Measurements from ENCODE around the gene TBC1D9B.

The TBC1D9B gene

DNA sequence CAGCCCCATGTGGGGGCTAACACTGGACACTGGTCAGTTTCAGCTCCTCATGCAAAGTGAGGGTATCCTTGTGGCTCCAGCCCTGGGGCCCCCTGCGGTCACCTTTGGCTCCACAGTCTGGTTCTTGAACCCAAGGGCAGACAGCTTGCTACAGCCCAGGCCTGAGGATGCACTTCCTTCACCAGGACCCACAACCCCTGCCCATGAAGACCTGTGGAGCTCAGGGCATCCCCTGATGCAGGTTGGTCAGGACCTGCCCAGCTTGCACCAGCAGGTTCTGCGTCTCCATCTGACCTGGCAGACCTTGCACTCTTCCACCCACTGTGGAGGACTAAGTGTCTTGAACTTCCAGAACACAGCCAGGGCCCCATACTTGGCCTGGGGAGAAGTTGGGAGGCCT is 45.4 kb downstream of the TBC1D9B start:
- POLR2A ChIA-PET, result no interaction called here
- no peak for TF ChIP-seq FOXM1 (IDR thresholded peaks at IDR 0.05; ENCODE audit: borderline replicate concordance)
- no peak for DNase-seq (ENCODE audit: extremely low spot score)
- CTCF ChIA-PET, result interaction anchor here (0.6 kb wide), 1 partner anchor 19 kb away, joined by 3 read pairs; no protein-coding TSS in a partner anchor

DNA sequence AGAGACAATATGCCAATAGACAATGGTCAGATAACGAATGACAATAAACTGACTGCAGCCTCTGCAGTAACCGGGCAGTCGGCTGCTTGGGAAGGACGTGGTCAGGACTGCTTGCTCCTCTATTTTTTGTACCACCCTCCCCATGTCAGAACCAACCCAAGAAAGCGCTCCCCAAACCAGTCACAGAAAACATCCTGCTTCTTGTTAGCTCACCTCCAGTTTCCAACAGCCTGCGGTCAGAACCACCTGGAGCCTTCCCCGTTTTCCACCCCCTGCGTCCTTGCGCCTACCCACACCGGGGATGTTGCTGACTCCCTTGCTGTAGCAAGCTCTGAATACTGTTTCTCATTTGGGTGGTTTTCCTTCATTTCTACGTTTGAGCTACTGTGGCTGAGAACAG is 47.4 kb downstream of the TBC1D9B start:
- DNase-seq (ENCODE audit: extremely low spot score), result no peak
- ChIA-PET CTCF (no interaction called here), POLR2A (no interaction called here)
- TF ChIP-seq BHLHE40 (IDR thresholded peaks at IDR 0.05; ENCODE audit: borderline replicate concordance), result no peak
- TF ChIP-seq FOXK2 (IDR thresholded peaks at IDR 0.05), result no peak
- TF ChIP-seq NFRKB (IDR thresholded peaks at IDR 0.05), result no peak
- no peak for TF ChIP-seq FOXM1 (IDR thresholded peaks at IDR 0.05; ENCODE audit: borderline replicate concordance)
- no peak for TF ChIP-seq HDGF (IDR thresholded peaks at IDR 0.05; ENCODE audit: borderline replicate concordance)
- no peak for TF ChIP-seq CTBP1 (IDR thresholded peaks at IDR 0.05; ENCODE audit: borderline replicate concordance)
- no peak for TF ChIP-seq TARDBP (IDR thresholded peaks at IDR 0.05)
- no peak for TF ChIP-seq ELF4 (IDR thresholded peaks at IDR 0.05)
- no peak for TF ChIP-seq SP1 (IDR thresholded peaks at IDR 0.05)
- TF ChIP-seq, protein P1, sequence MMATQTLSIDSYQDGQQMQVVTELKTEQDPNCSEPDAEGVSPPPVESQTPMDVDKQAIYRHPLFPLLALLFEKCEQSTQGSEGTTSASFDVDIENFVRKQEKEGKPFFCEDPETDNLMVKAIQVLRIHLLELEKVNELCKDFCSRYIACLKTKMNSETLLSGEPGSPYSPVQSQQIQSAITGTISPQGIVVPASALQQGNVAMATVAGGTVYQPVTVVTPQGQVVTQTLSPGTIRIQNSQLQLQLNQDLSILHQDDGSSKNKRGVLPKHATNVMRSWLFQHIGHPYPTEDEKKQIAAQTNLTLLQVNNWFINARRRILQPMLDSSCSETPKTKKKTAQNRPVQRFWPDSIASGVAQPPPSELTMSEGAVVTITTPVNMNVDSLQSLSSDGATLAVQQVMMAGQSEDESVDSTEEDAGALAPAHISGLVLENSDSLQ (IDR thresholded peaks at IDR 0.05), result no peak
- TF ChIP-seq SUZ12 (IDR thresholded peaks at IDR 0.05), result no peak
- TF ChIP-seq ZNF384 (IDR thresholded peaks at IDR 0.05), result no peak
- no peak for TF ChIP-seq FOXA1 (IDR thresholded peaks at IDR 0.05)
- no peak for TF ChIP-seq LEF1 (IDR thresholded peaks at IDR 0.05; ENCODE audit: borderline replicate concordance)
- no peak for TF ChIP-seq L3MBTL2 (conservative IDR thresholded peaks at IDR 0.05)
- TF ChIP-seq ARNT (IDR thresholded peaks at IDR 0.05), result no peak

DNA sequence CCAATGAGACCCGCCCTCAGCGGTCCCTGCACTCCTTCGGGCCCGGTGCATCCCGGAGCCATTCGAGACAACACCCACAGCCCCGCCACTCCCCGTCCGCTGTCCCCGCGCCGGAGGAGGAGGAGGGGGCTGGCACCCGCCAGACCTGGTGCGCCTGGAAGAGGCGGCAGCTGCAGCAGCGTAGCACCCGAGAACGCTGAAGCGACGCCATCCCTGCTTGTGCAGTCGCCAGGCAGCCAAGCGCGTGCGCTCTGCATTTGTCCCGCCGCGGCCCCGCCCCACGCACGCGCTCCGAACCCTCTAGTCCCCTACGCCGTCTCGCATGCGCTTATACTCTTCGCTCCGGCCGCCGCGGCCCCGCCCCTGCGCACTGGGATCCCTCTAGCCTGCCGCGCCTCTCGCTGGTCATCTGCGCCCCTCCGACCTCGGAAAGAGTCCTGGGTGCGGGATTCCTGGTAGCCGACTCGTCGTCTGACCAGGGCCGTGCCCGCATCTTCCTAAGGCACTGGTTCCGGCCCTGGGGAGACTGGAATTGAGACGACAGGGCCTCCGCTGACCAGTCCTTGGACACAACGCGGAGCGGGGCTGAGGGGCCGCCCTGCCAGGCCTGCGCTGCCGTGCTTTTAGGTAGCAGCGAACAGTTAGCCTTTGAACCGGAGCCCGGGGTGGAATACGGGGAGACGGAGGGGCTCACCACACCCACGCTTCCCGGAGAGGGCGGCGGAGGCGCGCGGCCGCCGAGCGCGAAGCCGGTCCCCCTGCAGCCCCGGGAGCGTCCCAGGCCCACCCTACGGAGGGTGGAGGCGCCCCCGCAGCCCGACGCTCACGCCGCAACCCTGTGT is 48.9 kb downstream of the TBC1D9B start, which contains the start of gene MRNIP:
MRNIP (minus strand) TSS at position 232 of the 842 bp plus-strand sequence; CDS start at position 211, 21 bp downstream.
- ChIA-PET CTCF (no interaction called here), POLR2A (interaction anchor here (1.0 to 1.2 kb wide), 3 partner anchors 12 to 40 kb away, joined by 3 read pairs; no protein-coding TSS in a partner anchor)
- peak; percentile 78 for TF ChIP-seq CTBP1 (IDR thresholded peaks at IDR 0.05; ENCODE audit: borderline replicate concordance)
- TF ChIP-seq TARDBP (IDR thresholded peaks at IDR 0.05), result no peak
- peak; percentile 80 for TF ChIP-seq L3MBTL2 (conservative IDR thresholded peaks at IDR 0.05)
- DNase-seq (ENCODE audit: extremely low spot score), result peak; percentile 97

DNA sequence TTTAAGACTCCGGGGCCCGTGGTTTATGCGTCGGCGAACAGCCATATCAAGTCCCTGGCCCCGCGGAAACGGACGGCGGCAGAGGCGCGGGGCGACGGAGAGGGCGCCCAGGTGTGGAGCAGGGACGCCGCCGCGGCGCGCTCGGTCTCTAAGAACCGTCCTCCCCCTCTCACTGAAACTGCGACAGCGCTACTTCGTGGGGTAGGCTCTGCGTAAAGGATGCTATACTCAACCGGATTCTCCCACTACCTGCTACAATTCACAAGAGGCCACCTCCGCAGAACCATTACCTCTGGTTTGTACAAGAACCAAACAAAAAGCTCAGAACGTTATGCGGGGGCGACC is 49.5 kb downstream of the TBC1D9B start:
- ChIA-PET CTCF (no interaction called here), POLR2A (interaction anchor here (1.0 to 1.2 kb wide), 3 partner anchors 12 to 39 kb away, joined by 3 read pairs; no protein-coding TSS in a partner anchor)
- TF ChIP-seq FOXA1 (IDR thresholded peaks at IDR 0.05) (no peak), ZNF384 (IDR thresholded peaks at IDR 0.05) (no peak), L3MBTL2 (conservative IDR thresholded peaks at IDR 0.05) (no peak), TARDBP (IDR thresholded peaks at IDR 0.05) (no peak), SP1 (IDR thresholded peaks at IDR 0.05) (no peak), HDGF (IDR thresholded peaks at IDR 0.05; ENCODE audit: borderline replicate concordance) (no peak), ELF4 (IDR thresholded peaks at IDR 0.05) (no peak)
- TF ChIP-seq, protein P1 (IDR thresholded peaks at IDR 0.05), result no peak
- peak; percentile 60 for DNase-seq (ENCODE audit: extremely low spot score)

DNA sequence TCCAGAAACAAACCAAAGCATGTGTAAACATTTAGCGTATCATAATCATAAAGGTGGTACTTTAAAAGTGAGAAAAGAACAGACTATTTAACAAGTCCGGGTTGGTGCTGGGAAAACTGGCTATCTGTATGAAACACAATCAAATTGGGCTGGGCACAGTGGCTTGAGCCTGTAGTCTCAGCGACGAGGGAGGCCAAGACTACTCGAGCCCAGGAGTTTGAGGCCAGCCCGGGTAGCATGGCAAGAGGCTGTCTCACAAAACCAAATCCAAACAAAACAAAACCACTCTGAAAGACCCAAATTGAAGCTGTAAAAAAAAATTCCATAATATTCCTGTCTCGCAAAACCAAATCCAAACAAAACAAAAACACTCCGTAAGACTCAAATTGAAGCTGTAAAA is 53.3 kb downstream of the TBC1D9B start:
- no peak for DNase-seq (ENCODE audit: extremely low spot score)
- TF ChIP-seq FOXK2 (IDR thresholded peaks at IDR 0.05), result no peak
- TF ChIP-seq ELF4 (IDR thresholded peaks at IDR 0.05), result no peak
- no peak for TF ChIP-seq SP1 (IDR thresholded peaks at IDR 0.05)
- no peak for TF ChIP-seq TARDBP (IDR thresholded peaks at IDR 0.05)
- TF ChIP-seq CTBP1 (IDR thresholded peaks at IDR 0.05; ENCODE audit: borderline replicate concordance), result no peak
- TF ChIP-seq HDGF (IDR thresholded peaks at IDR 0.05; ENCODE audit: borderline replicate concordance), result no peak
- TF ChIP-seq, protein P1 (IDR thresholded peaks at IDR 0.05), result no peak
- no peak for TF ChIP-seq ZNF384 (IDR thresholded peaks at IDR 0.05)
- TF ChIP-seq FOXM1 (IDR thresholded peaks at IDR 0.05; ENCODE audit: borderline replicate concordance), result no peak
- TF ChIP-seq L3MBTL2 (conservative IDR thresholded peaks at IDR 0.05), result no peak
- no peak for TF ChIP-seq LEF1 (IDR thresholded peaks at IDR 0.05; ENCODE audit: borderline replicate concordance)
- no peak for TF ChIP-seq ARNT (IDR thresholded peaks at IDR 0.05)
- no peak for TF ChIP-seq NFRKB (IDR thresholded peaks at IDR 0.05)
- TF ChIP-seq SUZ12 (IDR thresholded peaks at IDR 0.05), result no peak
- no peak for TF ChIP-seq BHLHE40 (IDR thresholded peaks at IDR 0.05; ENCODE audit: borderline replicate concordance)
- no peak for TF ChIP-seq FOXA1 (IDR thresholded peaks at IDR 0.05)
- ChIA-PET POLR2A (no interaction called here), CTCF (no interaction called here)

DNA sequence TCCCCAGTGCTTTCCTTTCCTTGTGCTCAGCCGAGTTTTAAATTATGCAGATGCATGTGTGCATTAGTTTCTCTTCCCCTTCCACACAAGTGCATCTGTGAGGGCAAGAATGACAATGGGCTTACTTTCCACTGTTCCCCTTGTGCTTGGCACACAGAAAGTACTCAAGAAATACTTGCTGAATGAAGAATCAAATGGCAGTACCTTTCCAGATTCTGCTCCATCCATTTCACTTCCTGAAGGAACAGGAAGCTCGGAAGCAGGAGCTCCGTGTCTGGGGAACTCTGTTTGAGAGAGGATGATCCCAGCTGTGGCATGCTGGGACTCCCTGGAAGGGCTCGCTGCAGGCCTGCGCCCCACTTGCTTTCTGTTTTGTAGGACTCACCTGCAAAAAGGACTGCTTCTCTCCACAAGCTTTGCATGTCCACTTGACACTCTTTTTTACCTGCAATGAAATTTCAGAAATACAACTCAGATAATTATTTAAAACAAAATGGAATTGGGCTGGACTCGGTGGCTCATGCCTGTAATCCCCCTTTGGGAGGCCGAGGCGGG is 54.6 kb downstream of the TBC1D9B start:
- ChIA-PET CTCF (no interaction called here), POLR2A (no interaction called here)
- no peak for TF ChIP-seq SP1 (IDR thresholded peaks at IDR 0.05)
- DNase-seq (ENCODE audit: extremely low spot score), result no peak

All from HEK293T (cell line).